SK-N-SH (cell line): Measurements from ENCODE around the gene HIPK4. TPM values are rescaled to one million over a fixed set of nuclear protein-coding genes. Genes with fewer than 3 reads are reported as not detected.
A peak's percentile ranks its signal among the peaks of the same experiment; 100 is the strongest.

Source experiments
- CTCF ChIA-PET: fragments of 300-600, 350-600 bp; formaldehyde crosslinking; extraction: SDS; loops from one replicate; lab custom pipeline; 2021; lab: Yijun Ruan, JAX
- POLR2A ChIA-PET: fragments of 350-600 bp; sonication (Branson Sonifier 250); formaldehyde crosslinking; extraction: SDS; loops from one replicate; lab custom pipeline; 2020; ENCODE audit warnings: antibody characterized with exemption, inconsistent platforms; lab: Yijun Ruan, JAX
- DNase-seq: peaks from one replicate; pipeline ENCODE4 v3.0.0; 2012
- H2AFZ ChIP-seq: fragments of 200-600 bp; sonication (generic); 2 replicates; pipeline ENCODE4 v1.8.1; 2016; ENCODE audit warnings: antibody characterized with exemption, mild to moderate bottlenecking, low read depth
- H3F3A ChIP-seq: fragments of 200-600 bp; sonication (generic); replicated peaks from 2 replicates; pipeline ENCODE3; 2016; ENCODE audit warnings: antibody characterized with exemption, mild to moderate bottlenecking; ENCODE audit not compliant: insufficient read depth
- H3K27ac ChIP-seq, 2 experiments: fragments of 200-500 bp in 1 of 2; fragments of 200-600 bp in 1 of 2; sonication (Bioruptor generic) in 1 of 2; sonication (generic), shearing (Covaris generic) in 1 of 2; 2 replicates each; pipeline versions ENCODE4 v1.5.1 to v1.6.1; 2014 to 2016; ENCODE audit warnings: low read depth in 2 of 2, inconsistent platforms in 1 of 2, low read length in 1 of 2, mild to moderate bottlenecking in 1 of 2, mixed read lengths in 1 of 2
- H3K27me3 ChIP-seq: fragments of 200-600 bp; sonication (generic), shearing (Covaris generic); 2 replicates; pipeline ENCODE4 v1.6.1; 2016; ENCODE audit warnings: mixed run types; ENCODE audit not compliant: insufficient read depth
- H3K36me3 ChIP-seq, 2 experiments: fragments of 200-500 bp in 1 of 2; fragments of 200-600 bp in 1 of 2; sonication (Bioruptor generic) in 1 of 2; sonication (generic) in 1 of 2; replicated peaks in 1 of 2; 2 replicates each; pipeline versions ENCODE3 to v1.5.1; 2014 to 2016; ENCODE audit warnings: low read length in 1 of 2, mild to moderate bottlenecking in 1 of 2; ENCODE audit not compliant: insufficient read depth in 2 of 2, control insufficient read depth in 1 of 2
- H3K4me1 ChIP-seq, 2 experiments: fragments of 200-500 bp in 1 of 2; fragments of 200-600 bp in 1 of 2; sonication (Bioruptor generic) in 1 of 2; sonication (generic), shearing (Covaris generic) in 1 of 2; 2 replicates each; pipeline versions ENCODE4 v1.5.1 to v1.6.1; 2014 to 2016; ENCODE audit warnings: low read depth in 1 of 2, low read length in 1 of 2, mixed run types in 1 of 2; ENCODE audit not compliant: insufficient read depth in 2 of 2, control insufficient read depth in 1 of 2
- H3K4me2 ChIP-seq: fragments of 200-600 bp; sonication (generic), shearing (Covaris generic); 2 replicates; pipeline ENCODE4 v1.6.1; 2017; ENCODE audit warnings: mixed run types
- H3K4me3 ChIP-seq, 2 experiments: fragments of 200-500 bp in 1 of 2; fragments of 200-600 bp in 1 of 2; sonication (Bioruptor generic) in 1 of 2; sonication (generic), shearing (Covaris generic) in 1 of 2; 2 replicates each; pipeline versions ENCODE4 v1.5.1 to v1.8.1; 2014 to 2016; ENCODE audit warnings: low read depth in 2 of 2, inconsistent platforms in 1 of 2, low read length in 1 of 2, mild to moderate bottlenecking in 1 of 2, mixed read lengths in 1 of 2, moderate library complexity in 1 of 2
- H3K79me2 ChIP-seq: fragments of 200-600 bp; sonication (generic); 2 replicates; pipeline ENCODE4 v1.8.1; 2017; ENCODE audit warnings: mild to moderate bottlenecking; ENCODE audit not compliant: insufficient read depth
- H3K9ac ChIP-seq: fragments of 200-600 bp; sonication (generic); 2 replicates; pipeline ENCODE4 v1.6.1; 2017; ENCODE audit warnings: mixed run types
- H3K9me2 ChIP-seq: fragments of 200-600 bp; sonication (generic); 2 replicates; pipeline ENCODE4 v1.6.1; 2017; ENCODE audit warnings: mixed run types
- H3K9me3 ChIP-seq: fragments of 200-600 bp; sonication (generic); 2 replicates; pipeline ENCODE4 v1.6.1; 2017; ENCODE audit warnings: mixed run types, mild to moderate bottlenecking, moderate library complexity
- H4K20me1 ChIP-seq: fragments of 200-600 bp; sonication (generic); 2 replicates; pipeline ENCODE4 v1.6.1; 2017; ENCODE audit warnings: mild to moderate bottlenecking, mixed run types; ENCODE audit not compliant: insufficient read depth
- CHD2 ChIP-seq: fragments of 150-350 bp; IDR thresholded peaks from 2 replicates; pipeline ENCODE4 v1.6.1; 2018; ENCODE audit warnings: low read length; ENCODE audit not compliant: partially characterized antibody
- CTCF ChIP-seq: fragments of 200-600 bp; sonication (generic); IDR thresholded peaks from 2 replicates; pipeline ENCODE4 v1.6.1; 2017; ENCODE audit warnings: antibody characterized with exemption, mild to moderate bottlenecking, moderate library complexity
- EZH2phosphoT487 ChIP-seq: fragments of 200-600 bp; sonication (generic); IDR thresholded peaks from 2 replicates; pipeline ENCODE4 v1.6.1; 2017; ENCODE audit warnings: low read depth, mixed run types, mild to moderate bottlenecking, antibody characterized with exemption, moderate library complexity, borderline replicate concordance
- FOSL2 ChIP-seq: IDR thresholded peaks from 2 replicates; pipeline ENCODE4 v1.4.0; 2012; ENCODE audit warnings: low read depth, mild to moderate bottlenecking, moderate library complexity, borderline replicate concordance
- FOXJ3 ChIP-seq: sonication (generic); formaldehyde crosslinking; IDR thresholded peaks from 2 replicates; pipeline ENCODE4 v1.5.1; 2020; ENCODE audit warnings: mild to moderate bottlenecking, missing genetic modification reagents
- GABPA ChIP-seq: IDR thresholded peaks from 2 replicates; pipeline ENCODE4 v1.4.0; 2012; ENCODE audit warnings: low read depth, mild to moderate bottlenecking
- GATA2 ChIP-seq: sonication (generic); formaldehyde crosslinking; IDR thresholded peaks from 2 replicates; pipeline ENCODE4 v1.5.0; 2020; ENCODE audit warnings: mild to moderate bottlenecking, missing genetic modification reagents
- JUND ChIP-seq: IDR thresholded peaks from 2 replicates; pipeline ENCODE4 v1.4.0; 2012
- MEF2A ChIP-seq: IDR thresholded peaks from 2 replicates; pipeline ENCODE4 v1.4.0; 2012; ENCODE audit warnings: low read depth, borderline replicate concordance
- MXI1 ChIP-seq: IDR thresholded peaks from 2 replicates; pipeline ENCODE4 v1.6.1; 2012; ENCODE audit warnings: mild to moderate bottlenecking, low read depth, low read length, improper control_type of control experiment
- NFIC ChIP-seq: IDR thresholded peaks from 2 replicates; pipeline ENCODE4 v1.4.0; 2012; ENCODE audit warnings: borderline replicate concordance
- PBX3 ChIP-seq: IDR thresholded peaks from 2 replicates; pipeline ENCODE4; 2012
- POLR2AphosphoS5 ChIP-seq: IDR thresholded peaks from 2 replicates; pipeline ENCODE4 v1.6.1; 2012; ENCODE audit warnings: low read depth, low read length
- RAD21 ChIP-seq: IDR thresholded peaks from 2 replicates; pipeline ENCODE4 v1.6.1; 2012; ENCODE audit warnings: mild to moderate bottlenecking, low read length
- RXRA ChIP-seq: IDR thresholded peaks from 2 replicates; pipeline ENCODE4 v1.4.0; 2012; ENCODE audit warnings: low read depth, mild to moderate bottlenecking, borderline replicate concordance
- SIN3A ChIP-seq: IDR thresholded peaks from 2 replicates; pipeline ENCODE4 v1.6.1; 2012; ENCODE audit warnings: low read depth, mild to moderate bottlenecking, low read length, moderate library complexity, borderline replicate concordance
- SMC3 ChIP-seq: IDR thresholded peaks from 2 replicates; pipeline ENCODE4 v1.6.1; 2012; ENCODE audit warnings: low read depth, low read length, improper control_type of control experiment
- TCF12 ChIP-seq: IDR thresholded peaks from 2 replicates; pipeline ENCODE4 v1.4.0; 2012
- USF2 ChIP-seq: fragments of 150-350 bp; IDR thresholded peaks from 2 replicates; pipeline ENCODE4 v1.6.1; 2017; ENCODE audit warnings: antibody characterized with exemption, low read length, low read depth, borderline replicate concordance
- WGBS: methylation state at CpG from one replicate; pipeline ENCODE4 v1.1.6; 2017; ENCODE audit warnings: low lambda C conversion rate; 5-methylcytosine and 5-hydroxymethylcytosine counted together
- polyA plus RNA-seq, 3 experiments: library from polyadenylated mRNA; depleted of rRNA; stranded (reverse); fragments of >200 nt; gene quantifications; 2 replicates each; pipeline ENCODE4 v1.2.3, GENCODE V29; 2012
- TF ChIP-seq, protein P1 (sequence below): IDR thresholded peaks from 2 replicates; pipeline ENCODE4 v1.6.1; 2012; ENCODE audit warnings: mild to moderate bottlenecking, low read depth, low read length, moderate library complexity
- TF ChIP-seq, protein P2 (sequence below): IDR thresholded peaks from 2 replicates; pipeline ENCODE4 v1.4.0; 2012; ENCODE audit warnings: low read depth, borderline replicate concordance

HIPK4 gene
- polyA plus RNA-seq, 1 of the 3 experiments (the other 2 are of a cell fraction) = 0.23 TPM

DNA sequence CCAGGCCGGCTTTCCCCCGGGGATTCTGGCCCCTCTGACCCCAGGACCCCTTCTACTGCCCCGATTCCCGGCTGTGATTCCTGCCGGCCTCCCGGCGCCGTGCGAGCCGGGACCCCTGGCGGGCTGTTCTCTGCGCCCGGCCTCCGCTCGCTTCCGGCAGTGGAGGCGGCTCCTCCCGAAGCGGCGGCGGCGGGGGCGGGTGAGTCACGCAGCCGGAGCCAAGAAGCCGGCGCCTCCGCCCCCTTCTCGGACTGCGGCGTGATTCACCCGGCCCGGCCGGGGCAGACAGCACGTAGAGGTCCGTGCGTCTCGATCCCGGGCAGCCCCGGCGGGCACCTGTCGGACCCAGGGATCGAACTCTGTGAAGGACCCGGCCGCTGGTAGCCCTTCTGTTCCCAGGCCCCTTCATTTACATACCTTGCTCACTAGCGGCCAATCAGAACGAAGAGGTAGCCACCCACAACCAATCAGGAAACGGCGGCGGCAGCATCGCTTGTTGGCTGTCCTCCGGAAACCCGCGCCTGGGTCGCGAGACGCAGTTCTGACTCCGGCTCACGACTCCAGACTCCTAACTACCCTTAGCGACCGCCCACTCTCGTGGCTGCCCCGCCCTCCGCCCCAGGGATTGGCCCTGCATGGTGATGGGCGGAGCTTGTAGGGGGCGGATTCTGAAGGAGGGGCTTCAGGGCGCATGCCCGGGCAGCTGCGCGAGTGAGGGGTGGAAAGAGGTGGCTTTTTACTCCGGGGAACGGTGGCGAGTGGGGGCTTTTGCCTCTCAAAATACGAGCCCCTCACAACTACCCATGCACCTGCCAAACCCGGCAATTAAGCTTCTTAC, 35.7 kb upstream of the HIPK4 start, which contains the start of gene SERTAD1:
SERTAD1 (minus strand) TSS at position 543 of the 838 bp plus-strand sequence. CDS start 2,446 bp downstream, outside the sequence.
- under 1% methylated on average over 53 of the region's 75 CpGs for WGBS
- Histone ChIP-seq H3K4me1 (peaks cover 6 to 17% of the 10 kb centered on the region in 2 experiments; a peak in 3 of 4 replicates), H3K27ac (peak within 1 kb of the TSS; percentile 86 to 97), H3K9ac (peak within 1 kb of the TSS; percentile 98), H4K20me1 (no peaks in the 10 kb centered on the region), H3F3A (peaks cover 33% of the 10 kb centered on the region), H3K9me2 (no peaks in the 10 kb centered on the region), H3K4me3 (peak within 1 kb of the TSS; percentile 67 to 86), H3K4me2 (peak within 1 kb of the TSS; percentile 90), H3K27me3 (no peaks in the 10 kb centered on the region), H3K9me3 (no peaks in the 10 kb centered on the region), H3K79me2 (peaks cover 36% of the 10 kb centered on the region), H2AFZ (peak within 1 kb of the TSS; percentile 83), H3K36me3 (peaks cover 7 to 15% of the 10 kb centered on the region in 2 experiments)
- ChIA-PET POLR2A (interaction anchor here (0.9 to 1.6 kb wide), 6 partner anchors 16 to 71 kb away, joined by 3 to 8 read pairs (median 4); partner anchors contain the start of gene BLVRB), CTCF (interaction anchor here (0.6 to 1.6 kb wide), 13 partner anchors 10 to 208 kb away, joined by 3 to 8 read pairs (median 4); no protein-coding TSS in a partner anchor)
- peak; percentile 97 for DNase-seq
- TF ChIP-seq PBX3 = no peak
- no peak for TF ChIP-seq RXRA
- TF ChIP-seq NFIC = peak; percentile 29; the same call in 1 of the 2 replicates
- no peak for TF ChIP-seq MEF2A
- TF ChIP-seq SMC3 = no peak
- peak; percentile 77 for TF ChIP-seq CTCF
- peak; percentile 1; the same call in 1 of the 2 replicates for TF ChIP-seq TCF12
- TF ChIP-seq SIN3A = 0 out of 2 replicates have a peak, but pooled peaks have one; percentile 13
- TF ChIP-seq POLR2AphosphoS5 = peak; percentile 98
- TF ChIP-seq MXI1 = peak; percentile 75
- TF ChIP-seq GATA2 (CRISPR knock-in tag) = no peak
- no peak for TF ChIP-seq USF2
- TF ChIP-seq GABPA = no peak; the same call in 1 of the 2 replicates
- TF ChIP-seq, protein P1, sequence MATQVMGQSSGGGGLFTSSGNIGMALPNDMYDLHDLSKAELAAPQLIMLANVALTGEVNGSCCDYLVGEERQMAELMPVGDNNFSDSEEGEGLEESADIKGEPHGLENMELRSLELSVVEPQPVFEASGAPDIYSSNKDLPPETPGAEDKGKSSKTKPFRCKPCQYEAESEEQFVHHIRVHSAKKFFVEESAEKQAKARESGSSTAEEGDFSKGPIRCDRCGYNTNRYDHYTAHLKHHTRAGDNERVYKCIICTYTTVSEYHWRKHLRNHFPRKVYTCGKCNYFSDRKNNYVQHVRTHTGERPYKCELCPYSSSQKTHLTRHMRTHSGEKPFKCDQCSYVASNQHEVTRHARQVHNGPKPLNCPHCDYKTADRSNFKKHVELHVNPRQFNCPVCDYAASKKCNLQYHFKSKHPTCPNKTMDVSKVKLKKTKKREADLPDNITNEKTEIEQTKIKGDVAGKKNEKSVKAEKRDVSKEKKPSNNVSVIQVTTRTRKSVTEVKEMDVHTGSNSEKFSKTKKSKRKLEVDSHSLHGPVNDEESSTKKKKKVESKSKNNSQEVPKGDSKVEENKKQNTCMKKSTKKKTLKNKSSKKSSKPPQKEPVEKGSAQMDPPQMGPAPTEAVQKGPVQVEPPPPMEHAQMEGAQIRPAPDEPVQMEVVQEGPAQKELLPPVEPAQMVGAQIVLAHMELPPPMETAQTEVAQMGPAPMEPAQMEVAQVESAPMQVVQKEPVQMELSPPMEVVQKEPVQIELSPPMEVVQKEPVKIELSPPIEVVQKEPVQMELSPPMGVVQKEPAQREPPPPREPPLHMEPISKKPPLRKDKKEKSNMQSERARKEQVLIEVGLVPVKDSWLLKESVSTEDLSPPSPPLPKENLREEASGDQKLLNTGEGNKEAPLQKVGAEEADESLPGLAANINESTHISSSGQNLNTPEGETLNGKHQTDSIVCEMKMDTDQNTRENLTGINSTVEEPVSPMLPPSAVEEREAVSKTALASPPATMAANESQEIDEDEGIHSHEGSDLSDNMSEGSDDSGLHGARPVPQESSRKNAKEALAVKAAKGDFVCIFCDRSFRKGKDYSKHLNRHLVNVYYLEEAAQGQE = no peak; the same call in 1 of the 2 replicates
- peak; percentile 77 for TF ChIP-seq CHD2
- 0 out of 2 replicates have a peak, but pooled peaks have one; percentile 12 for TF ChIP-seq JUND
- no peak for TF ChIP-seq EZH2phosphoT487
- TF ChIP-seq, protein P2, sequence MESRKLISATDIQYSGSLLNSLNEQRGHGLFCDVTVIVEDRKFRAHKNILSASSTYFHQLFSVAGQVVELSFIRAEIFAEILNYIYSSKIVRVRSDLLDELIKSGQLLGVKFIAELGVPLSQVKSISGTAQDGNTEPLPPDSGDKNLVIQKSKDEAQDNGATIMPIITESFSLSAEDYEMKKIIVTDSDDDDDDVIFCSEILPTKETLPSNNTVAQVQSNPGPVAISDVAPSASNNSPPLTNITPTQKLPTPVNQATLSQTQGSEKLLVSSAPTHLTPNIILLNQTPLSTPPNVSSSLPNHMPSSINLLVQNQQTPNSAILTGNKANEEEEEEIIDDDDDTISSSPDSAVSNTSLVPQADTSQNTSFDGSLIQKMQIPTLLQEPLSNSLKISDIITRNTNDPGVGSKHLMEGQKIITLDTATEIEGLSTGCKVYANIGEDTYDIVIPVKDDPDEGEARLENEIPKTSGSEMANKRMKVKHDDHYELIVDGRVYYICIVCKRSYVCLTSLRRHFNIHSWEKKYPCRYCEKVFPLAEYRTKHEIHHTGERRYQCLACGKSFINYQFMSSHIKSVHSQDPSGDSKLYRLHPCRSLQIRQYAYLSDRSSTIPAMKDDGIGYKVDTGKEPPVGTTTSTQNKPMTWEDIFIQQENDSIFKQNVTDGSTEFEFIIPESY = no peak
- no peak for TF ChIP-seq RAD21
- TF ChIP-seq FOSL2 = peak; percentile 59; the same call in 1 of the 2 replicates
- no peak for TF ChIP-seq FOXJ3 (CRISPR knock-in tag)
